Frontal cortex (tissue), 4 donors: ENCODE data around the gene BRME1. TPM values are rescaled to one million over a fixed set of nuclear protein-coding genes. Genes with fewer than 3 reads are reported as not detected.

Experiments
- DNase-seq, 2 donors: peaks; one replicate each; pipeline ENCODE4 v3.0.0; 2012; ENCODE audit warnings: low spot score in 2 of 2
- FAIRE-seq: peaks from 2 replicates; lab custom pipeline; 2012; peaks lifted over from hg19 to GRCh38; lab: Jason Lieb, UNC
- total RNA-seq: library from RNA; depleted of rRNA; stranded (reverse); fragments of >200 nt; gene quantifications from one replicate; pipeline ENCODE4 v1.2.3, GENCODE V29; 2014
- donor health status: control.
- donor health status: control.
- donor health status: control.

The BRME1 gene
- total RNA-seq, 1 donor from 2014 or later, result 13.0 TPM

DNA sequence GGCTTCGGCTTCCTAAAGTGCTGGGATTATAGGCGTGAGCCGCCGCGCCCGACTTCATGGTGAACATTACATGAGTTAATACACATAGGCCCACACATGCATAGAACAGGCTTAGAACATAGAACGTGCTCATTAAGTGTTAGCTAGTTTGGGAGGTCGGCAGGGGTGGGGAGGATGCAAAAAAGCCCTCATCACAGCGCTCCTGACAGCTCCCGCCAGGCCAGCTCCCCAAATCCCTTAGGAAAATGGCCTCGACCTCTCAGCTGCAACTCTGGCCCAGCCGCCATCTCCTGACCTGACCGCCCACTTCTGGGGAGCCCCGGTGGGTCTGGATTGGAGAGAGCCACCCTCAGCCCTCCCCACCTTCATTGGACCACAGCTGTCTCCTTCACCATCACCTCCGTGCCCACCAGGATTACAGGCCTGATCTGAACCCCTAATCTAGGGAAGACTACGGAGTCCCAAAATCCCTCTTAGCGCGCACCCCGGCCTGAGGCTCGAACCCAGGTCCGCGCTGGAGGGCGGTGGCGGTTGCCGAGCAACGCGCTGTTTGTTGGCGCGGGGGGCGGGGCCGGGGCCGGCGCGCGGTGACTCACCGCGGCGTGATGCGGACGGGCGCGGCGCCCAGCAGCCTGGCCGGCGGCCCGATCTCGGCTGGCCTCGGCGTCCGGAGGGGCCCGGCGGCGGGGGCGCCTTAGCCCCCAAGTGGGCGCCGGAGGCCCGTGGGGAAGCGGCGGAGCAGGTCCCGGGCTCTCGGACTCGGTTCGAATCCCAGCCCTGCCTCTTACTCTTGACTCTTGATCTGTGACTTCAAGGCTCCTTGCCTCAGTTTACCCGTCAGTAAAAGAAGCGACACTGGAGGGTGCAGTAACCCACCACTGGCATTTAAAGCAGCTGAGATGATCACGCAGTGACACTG lies 55.7 kb downstream of the BRME1 start:
- DNase-seq (peak; percentile 86), FAIRE-seq (no peak)

DNA sequence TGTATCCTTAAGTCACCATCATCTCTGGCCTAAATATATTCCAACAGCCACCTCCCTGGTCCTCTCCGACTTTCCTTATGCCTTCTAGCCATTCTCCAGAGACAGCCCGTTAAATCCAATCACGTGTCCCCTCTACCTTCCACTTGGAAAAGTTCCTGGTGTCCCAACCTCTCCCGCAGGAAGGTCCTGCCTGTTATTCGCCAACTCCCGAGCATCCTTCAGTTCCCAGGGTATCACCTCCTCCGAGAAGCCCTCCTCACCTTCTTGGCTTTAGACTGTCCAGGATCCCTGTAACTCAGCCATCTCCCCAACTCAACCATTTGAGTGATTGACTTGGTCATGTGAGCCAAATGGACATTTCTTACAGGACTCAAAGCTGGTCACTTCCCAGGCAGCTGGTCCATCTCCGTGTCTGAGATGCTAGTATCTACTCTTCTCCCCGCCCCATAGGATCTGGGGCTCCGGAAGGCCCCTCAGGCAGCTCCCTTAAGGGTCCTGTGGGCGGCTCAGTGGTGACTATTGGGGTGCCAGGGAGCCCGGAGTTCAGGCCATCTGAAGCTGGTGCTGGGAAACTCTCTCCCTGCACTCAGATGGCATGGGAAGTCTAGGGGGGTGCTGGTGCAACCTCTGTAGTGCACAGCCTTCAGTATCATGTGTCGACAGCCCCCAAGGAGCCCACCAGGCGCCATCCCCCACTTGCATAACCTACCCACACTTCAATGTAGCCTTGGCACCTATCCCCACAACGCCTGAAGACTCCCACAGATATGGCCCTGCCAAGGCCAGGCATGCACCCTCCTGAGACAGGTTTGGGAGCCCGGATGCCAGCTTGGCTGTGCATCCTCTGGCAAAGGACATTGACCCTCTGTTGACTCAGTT lies 56.9 kb downstream of the BRME1 start:
- FAIRE-seq (no peak), DNase-seq (no peak)

DNA sequence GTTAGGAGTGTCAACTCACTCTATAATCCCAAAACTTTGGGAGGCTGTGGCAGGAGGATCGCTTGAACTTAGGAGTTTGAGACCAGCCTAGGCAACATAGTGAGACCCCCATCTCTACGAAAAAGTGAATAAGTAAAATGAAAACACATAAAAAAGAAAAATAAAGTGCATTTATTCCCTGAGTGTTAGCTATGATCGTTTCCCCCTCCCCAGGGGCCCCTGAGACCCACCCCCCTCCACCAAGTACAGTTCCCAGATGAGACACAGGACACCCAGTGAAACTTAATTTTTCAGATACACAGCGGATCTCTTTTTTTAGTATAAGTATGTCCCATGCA lies 57.6 kb downstream of the BRME1 start:
- FAIRE-seq (no peak), DNase-seq (no peak)

DNA sequence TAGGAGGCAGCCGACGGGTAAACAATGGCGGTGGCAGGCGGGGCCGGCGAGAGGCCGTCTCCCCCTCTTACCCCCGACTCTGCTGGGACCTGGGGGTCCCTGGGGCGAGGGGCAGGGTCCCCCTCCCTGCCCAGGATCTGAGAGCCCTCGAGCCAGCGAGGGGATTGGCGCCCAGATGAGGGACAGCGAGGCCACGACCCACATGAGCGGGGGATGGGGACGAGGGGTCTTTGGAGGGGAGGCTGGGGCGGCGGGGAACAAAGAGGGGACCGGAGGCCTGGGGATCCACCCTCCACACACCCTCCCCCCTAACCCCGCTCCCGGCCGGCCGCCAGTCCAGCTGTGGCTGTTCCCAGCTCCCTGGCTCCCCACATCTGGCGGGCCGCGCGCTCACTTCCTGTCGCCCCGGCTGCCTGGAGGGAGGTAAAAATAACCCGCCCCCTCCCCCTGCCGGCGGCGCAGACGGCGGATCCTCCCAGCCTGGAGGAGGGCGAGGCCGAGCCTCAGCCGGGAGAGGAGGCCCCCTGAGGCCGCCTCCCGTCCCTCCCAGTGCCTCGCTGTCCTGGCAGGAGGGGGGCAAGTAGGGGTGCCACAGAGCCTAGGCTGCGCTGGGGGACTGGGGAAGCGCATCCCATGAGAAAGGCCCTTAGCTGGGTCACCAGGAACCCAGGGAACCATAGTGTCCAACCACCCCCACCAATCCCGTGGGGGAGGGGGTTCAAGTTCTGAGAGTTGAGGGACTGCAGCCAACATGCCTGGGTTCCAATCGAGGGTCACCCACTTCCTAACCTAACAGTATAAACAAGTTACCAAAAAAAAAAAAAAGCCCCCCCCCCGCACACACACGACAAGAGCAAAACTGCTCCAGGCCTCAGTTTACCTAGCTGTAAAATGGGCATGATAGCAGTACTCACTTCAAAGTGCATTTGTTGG lies 58.2 kb downstream of the BRME1 start:
- FAIRE-seq (no peak), DNase-seq (peak; percentile 80 to 81)

DNA sequence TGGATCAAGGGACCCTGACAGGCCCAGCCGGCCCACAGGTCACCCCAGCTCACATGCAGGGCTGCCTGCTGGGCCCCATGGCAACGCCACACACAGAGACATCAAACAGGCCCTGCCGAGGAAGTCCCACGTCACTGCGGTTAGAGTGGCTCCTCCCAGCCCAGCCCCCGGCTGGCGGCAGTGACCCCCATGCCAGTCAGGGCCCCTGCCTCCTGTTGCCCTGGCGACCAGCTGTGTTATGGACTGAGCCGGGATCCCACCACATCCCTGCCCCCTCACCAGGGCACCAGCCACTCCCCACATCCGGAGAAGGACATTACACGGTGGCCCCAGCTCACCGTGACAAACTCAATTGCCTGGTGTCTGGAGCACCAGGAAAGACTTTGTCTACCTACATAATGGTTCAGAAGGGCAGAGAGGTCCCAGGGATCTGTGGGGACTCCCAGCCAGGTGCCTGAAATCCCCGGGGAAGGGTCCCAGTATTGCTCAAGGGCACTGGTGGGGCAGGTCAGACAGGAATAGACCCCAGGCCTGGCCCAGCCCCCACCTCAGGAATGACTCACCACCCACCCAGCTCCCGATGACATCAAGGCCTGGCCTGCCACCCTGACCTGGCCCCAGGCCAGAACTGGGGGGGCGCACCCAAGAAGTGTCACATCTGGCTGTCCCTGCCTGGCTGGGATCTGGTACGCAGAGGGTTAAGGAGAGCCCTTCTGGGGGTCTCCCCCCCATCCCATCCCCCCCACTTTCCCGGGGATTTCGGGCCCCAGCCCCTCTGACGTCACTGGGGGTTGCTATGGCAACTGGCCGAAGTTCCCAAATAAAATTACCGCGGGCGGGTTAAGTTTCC lies 59.1 kb downstream of the BRME1 start:
- DNase-seq (peak; percentile 80 to 83), FAIRE-seq (no peak)

DNA sequence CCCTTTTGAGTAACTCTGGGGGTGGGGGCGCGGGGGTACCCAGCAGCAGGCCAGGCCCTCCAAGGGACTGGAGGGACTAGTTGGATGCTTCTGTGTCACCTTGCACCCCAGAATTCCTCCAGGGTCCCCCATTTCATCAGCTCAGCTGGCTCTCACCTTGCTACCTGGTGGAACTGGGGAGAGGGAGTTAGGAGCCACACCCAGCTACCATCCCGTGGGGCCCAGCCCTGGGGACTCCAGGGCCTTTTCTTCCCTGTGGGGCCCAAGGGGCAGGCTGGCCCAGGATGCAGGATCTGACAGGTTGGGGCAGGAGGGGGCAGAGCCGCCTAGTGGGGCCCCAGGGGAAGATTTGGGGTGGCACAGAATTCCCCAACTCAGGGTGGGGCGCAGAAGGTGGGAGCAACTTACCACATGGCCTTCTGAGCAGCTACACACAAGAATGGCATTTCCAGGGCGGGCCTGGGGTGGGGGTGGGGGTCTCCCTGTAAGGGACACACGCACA lies 61.7 kb downstream of the BRME1 start:
- FAIRE-seq (no peak), DNase-seq (no peak)

DNA sequence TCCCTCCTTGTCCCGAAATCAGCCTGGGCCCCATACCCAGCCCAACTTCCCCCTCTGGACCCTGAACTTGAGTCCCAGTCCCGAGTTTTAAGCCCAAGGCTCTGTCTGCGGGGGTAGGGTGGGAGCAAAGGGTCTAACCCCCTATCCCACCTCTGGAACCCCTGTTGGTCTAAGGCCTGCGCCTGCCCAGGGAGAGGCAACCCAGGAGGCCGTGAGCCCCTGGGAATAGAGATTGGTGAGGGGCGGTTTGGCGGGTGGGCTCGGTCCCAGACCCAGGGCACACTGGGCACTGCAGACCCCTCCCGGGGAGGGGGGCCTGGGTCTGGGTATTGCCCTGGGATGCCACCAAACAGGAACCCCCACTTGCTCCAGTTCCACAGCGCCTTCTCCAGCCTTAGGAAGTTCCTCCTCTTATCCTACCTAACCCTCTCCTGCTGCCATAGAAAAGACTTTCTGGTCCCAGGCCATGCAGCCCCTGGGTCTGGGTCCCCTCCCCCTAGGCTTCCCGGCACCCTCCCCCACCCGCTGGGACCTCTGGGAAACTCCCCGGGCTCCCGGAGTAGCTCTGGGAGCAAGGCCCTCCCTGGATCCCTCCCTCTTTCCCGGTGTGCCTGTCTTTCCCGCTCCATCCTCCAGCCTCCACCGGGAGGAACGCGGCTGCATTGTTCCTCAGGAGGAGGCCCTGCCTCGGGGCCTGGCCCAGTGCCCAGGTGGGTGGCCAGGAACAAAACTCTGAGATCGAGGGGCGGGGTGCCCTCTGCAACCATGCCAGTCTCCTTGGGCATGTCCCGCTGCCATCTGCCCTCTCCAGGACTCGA lies 62.6 kb downstream of the BRME1 start:
- DNase-seq (no peak), FAIRE-seq (no peak)

DNA sequence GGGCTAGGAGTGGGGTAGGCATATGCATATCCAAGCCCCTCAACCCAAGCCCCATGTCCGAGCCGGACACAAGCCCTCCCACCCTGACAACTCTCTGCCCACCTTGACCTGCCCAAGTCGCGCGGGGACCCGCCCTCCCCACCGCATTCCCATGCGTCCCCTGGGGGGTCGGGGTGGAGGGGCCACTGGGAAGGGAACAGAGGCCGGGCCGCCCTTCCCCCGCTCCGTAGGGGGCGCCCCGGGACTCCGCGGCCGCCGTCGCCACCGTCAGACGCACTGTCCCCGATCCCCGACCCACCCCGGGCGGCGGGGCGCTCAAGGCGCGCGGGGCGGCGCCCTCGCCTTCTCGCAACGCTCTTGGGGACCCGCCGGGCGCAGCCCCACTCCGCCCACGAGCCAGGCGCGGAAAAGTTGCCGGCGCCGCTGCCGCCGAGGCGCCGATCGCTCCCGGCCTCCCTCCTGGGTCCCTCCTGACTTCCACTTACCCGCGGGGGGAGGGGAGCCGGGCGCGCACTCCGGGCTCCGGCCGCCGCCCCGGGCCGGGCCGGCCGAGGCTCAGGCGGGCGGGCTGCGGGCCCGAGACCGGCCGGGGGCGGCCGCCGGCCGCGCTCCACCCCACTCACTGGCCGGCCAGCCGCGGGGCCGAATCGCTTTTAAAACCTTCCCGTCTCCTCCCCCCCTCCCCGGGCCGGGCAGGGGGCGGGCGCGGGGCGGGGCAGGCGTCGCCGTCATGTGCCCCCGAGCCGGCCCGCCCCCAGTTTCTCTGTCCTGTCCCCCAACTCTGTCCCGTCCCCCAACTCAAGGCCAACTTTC lies 63.4 kb downstream of the BRME1 start:
- no peak for FAIRE-seq

DNA sequence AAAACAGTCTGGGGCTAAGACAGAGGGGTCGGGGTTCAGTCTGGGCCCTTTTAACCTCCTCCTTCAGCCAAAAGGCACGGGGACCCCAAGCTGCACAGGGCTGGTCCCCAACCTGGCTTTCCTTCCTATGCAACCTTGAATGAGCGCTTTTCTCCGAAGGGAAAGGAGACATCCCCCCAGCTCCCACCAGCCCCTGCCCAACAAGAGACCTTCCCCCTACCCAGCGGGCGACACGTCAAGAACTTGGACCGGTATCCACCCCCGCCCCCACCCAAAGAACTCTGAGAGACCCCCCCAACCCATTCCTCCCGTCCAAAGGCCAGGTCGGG lies 64.0 kb downstream of the BRME1 start:
- DNase-seq, result no peak
- FAIRE-seq, result no peak

More for the DNA sequence above, 63.4 kb downstream of the BRME1 start:
- DNase-seq, result peak; percentile 84

DNA sequence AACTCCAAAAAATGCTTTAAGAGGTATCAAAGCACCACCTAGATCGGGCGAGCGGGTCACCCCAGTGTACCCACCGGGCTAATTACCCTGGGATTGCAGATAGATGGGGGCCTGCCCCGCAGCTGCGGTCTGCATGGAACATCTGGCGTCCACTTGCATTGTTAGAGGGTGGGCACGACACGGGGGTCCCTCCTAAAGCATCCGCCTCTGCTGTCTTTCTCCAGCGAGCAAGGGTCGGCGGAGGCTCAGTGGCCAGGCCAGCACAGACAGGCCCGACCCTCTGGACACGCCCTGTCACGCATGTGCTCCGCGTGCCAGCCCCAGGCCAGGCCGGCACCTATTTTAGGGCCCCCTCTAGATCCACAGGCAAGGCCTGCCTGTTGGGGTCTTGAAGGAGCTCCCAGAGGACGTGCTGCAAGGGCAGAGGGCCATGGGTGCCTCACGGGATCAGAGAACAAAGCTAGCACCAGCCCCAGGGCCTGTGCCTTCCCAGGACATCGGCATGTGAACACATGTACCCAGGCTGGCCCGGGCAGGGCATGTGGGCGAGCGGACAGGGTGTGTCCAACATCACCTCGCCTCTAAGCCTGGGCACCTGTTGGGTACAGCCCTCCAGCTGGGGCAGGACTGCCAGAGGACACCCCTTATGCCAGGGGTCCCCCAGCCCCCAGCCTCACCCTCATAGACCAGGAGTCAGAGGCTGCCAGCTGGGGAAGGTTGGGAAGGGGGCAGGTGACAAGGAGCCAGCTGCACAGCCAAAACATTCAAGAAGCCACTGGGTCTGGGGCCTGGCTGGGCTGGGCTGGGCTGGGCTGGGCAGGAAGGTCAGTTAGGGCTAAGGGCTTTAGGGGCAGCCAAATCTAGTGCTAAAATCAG lies 64.6 kb downstream of the BRME1 start:
- DNase-seq (no peak), FAIRE-seq (no peak)

DNA sequence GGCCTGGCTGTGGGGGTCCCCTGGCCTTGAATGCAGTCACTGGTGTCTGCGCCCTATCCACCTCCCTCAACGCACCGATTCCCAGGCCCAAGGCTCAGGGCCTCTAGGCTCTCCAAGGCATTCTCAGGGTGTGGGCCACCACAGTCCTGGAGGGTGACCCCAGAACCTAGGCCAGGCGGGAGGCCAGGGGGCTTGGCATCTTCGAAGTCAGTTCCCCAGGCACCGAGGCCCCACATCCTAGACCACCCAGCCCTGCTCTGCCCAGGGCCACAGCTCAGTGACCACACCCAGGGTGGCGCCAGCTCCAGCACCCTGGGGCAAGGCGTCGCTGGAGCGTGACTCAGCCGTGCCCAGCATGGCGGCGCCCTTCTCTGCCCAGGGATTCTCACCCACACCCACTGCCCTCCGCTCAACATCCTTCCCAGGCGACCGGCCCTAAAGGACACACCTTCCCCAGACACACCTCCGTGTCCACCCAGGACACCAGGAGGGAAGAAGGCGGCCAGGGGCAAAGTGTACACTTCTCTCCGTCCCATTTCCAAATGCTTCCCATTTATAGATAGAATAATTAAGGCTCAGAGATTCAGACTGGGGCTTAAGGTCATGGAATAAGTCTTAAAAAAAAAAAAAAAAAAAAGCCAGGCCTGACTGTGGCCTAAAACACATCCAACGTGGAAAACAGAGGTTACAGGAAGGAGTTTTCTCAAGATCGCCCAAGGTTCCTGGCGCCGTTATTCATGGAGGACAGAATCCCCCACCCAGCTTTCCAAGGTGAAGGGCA lies 65.4 kb downstream of the BRME1 start:
- FAIRE-seq (no peak), DNase-seq (no peak)

DNA sequence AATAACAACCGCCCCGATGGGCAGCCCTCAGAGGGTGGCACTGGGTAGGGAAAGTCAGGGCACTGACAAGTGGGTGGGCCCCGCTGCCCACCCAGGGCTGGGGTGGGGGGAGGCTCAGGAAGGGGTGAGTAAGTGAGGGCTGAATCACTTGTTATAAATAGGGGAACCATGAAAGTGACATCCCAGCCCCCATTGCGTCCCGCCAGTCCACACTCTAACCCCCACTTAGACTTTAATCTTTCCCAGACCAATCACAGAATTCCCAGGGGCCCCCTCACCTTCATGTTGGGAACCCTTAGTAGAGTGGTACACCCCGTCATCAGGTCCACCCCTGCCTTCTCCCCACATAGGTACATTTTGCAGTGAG lies 66.0 kb downstream of the BRME1 start:
- no peak for FAIRE-seq
- peak in 1 of 2 donors; percentile 67 for DNase-seq

DNA sequence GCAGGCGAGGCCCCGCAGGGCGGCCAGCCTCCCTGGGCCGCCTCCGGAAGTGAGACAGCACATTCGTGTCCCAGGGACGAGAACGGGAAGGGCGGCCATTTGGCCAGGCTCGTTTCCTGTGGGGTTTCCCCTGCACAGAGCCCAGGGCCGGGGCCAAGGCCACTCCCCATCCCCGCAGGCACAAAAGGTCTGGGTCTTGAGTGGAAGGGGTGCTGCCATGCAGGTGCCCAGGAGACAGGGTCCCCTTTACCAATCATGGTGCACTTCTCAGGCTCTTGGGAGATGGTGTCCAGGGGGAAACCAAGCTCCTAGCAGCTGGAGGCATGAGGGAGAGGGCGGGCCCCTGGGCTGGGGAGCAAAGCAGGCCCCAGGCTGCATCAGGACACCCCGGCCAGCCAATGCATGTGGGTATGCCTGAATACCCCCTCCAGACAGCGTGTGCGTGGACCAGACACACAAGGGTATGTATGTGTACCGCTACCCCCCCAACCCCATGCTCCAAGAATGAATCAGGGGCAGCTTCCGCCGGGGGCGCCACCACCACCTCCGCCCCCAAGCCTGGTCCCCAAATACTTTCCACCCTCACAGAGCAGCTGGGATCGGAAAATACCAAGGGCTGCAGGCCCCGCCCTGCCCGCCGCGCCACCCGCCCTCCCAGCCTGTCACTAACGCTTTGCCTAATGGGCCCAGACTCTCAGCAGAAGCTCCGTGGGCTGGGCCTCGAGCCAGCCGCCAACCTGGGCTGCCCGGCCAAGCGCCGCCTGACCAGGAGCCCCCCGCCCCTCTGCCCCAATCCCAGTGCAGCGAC lies 66.6 kb downstream of the BRME1 start:
- peak in 1 of 2 donors; percentile 73 for DNase-seq
- FAIRE-seq, result no peak

DNA sequence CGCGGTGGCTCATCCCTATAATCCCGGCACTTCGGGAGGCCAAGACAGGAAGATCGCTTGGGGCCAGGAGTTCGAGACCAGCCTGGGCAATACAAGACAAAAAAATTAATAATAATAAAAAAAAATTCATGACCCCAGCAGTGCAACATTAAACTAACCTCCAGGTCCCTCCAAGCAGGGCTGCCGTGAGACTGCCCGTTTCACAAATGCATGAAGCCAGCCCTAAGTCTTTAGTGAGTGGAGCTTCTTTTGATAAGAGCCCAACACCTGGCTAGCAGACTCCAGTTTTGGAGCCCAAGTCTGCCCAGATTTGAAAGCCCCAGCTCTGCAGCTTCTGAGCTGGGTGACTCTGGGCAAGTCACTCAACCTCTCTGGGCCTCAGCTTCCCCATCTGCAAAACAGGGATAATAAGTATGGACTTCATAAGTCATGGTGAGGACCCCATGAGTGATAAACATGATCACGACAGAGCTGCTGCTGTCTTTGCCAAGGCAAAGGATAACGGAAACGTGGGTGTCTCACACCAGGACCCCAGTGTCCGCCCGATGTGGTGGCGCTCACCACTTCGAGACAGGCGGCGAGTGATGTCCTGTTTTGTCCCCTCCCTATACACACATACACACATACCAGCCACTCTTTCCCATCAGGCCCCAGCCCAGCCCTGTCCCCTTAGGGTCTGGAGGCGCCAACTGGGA lies 67.3 kb downstream of the BRME1 start:
- FAIRE-seq, result no peak
- DNase-seq, result no peak
